Type B pancreatic cell (in vitro differentiated cells): ENCODE results near the gene TBC1D12. TPM values are rescaled to one million over a fixed set of nuclear protein-coding genes. Genes with fewer than 3 reads are reported as not detected.
"Not testable (repeated sequence)": the region's sequence is repeated elsewhere in the genome, so short reads cannot be mapped to it uniquely, and the experiment has no call there.

ENCODE experiments used
- DNase-seq: peaks from one replicate; pipeline ENCODE4 v3.0.0; 2021; ENCODE audit warnings: mixed read lengths; ENCODE audit not compliant: unreplicated experiment; ENCODE audit errors: extremely low spot score
- H3K27ac Mint-ChIP-seq: 2 replicates; pipeline ENCODE4 v1.8.0; 2021; ENCODE audit warnings: mild to moderate bottlenecking, mixed read lengths
- H3K27me3 Mint-ChIP-seq: 2 replicates; pipeline ENCODE4 v1.8.0; 2021; ENCODE audit warnings: mixed read lengths
- H3K36me3 Mint-ChIP-seq: 2 replicates; pipeline ENCODE4 v1.8.0; 2021; ENCODE audit warnings: mixed read lengths
- H3K4me1 Mint-ChIP-seq: one replicate; pipeline ENCODE4 v1.8.0; 2021; ENCODE audit warnings: mixed read lengths; ENCODE audit not compliant: unreplicated experiment
- H3K4me3 Mint-ChIP-seq: 2 replicates; pipeline ENCODE4 v1.8.0; 2021; ENCODE audit warnings: mild to moderate bottlenecking, mixed read lengths
- H3K9me3 Mint-ChIP-seq: 2 replicates; pipeline ENCODE4 v1.8.0; 2021; ENCODE audit warnings: mixed read lengths
- total RNA-seq: library from RNA; stranded (reverse); gene quantifications from 2 replicates; pipeline ENCODE4 v1.2.1, GENCODE V29; 2021; ENCODE audit warnings: low replicate concordance
- TF ChIP-seq, protein P1 (sequence below): fragments of 200-600 bp; sonication (generic); conservative IDR thresholded peaks from 2 replicates; pipeline ENCODE4 v1.5.0; 2021; ENCODE audit warnings: antibody characterized with exemption, mild to moderate bottlenecking

The TBC1D12 gene
- total RNA-seq, 1 donor from 2014 or later: 9.0 TPM

- no peak for DNase-seq
- H3K27me3 Mint-ChIP-seq: no peaks in the 10 kb centered on the region
- no peak overlapping the region for H3K4me3 Mint-ChIP-seq
- TF ChIP-seq, protein P1, sequence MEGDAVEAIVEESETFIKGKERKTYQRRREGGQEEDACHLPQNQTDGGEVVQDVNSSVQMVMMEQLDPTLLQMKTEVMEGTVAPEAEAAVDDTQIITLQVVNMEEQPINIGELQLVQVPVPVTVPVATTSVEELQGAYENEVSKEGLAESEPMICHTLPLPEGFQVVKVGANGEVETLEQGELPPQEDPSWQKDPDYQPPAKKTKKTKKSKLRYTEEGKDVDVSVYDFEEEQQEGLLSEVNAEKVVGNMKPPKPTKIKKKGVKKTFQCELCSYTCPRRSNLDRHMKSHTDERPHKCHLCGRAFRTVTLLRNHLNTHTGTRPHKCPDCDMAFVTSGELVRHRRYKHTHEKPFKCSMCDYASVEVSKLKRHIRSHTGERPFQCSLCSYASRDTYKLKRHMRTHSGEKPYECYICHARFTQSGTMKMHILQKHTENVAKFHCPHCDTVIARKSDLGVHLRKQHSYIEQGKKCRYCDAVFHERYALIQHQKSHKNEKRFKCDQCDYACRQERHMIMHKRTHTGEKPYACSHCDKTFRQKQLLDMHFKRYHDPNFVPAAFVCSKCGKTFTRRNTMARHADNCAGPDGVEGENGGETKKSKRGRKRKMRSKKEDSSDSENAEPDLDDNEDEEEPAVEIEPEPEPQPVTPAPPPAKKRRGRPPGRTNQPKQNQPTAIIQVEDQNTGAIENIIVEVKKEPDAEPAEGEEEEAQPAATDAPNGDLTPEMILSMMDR: no peak
- no peaks in the 10 kb centered on the region for H3K9me3 Mint-ChIP-seq
- H3K27ac Mint-ChIP-seq: no peak overlapping the region
- H3K36me3 Mint-ChIP-seq: peaks cover 7% of the 10 kb centered on the region
- H3K4me1 Mint-ChIP-seq: no peaks in the 10 kb centered on the region
These were observed 119.2 kb downstream of the TBC1D12 start for GRCh38 chr10:94521276-94522250.

DNA sequence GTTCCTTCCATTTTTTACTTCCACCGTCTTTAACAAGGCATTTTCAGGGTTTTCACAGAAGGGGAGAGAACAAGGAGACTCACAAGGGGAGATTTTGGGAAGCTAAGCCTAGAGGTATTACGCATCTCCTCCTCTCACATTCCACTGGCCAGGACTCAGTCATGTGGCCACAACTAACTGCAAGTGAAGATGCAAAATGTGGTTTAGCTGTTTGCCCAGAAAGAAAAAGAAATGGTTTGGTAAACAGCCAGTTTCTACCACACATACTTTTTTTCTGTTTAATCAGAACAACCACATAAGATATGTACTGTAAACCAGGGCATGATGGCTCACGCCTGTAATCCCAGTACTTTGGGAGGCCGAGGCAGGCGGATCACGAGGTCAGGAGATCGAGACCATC lies 121.8 kb downstream of the TBC1D12 start:
- no peak for DNase-seq
- peaks cover 13% of the 10 kb centered on the region for H3K36me3 Mint-ChIP-seq
- no peaks in the 10 kb centered on the region for H3K4me1 Mint-ChIP-seq
- TF ChIP-seq, protein P1: no peak
- no peaks in the 10 kb centered on the region for H3K27me3 Mint-ChIP-seq
- H3K4me3 Mint-ChIP-seq: no peak overlapping the region
- no peak overlapping the region for H3K27ac Mint-ChIP-seq
- no peaks in the 10 kb centered on the region for H3K9me3 Mint-ChIP-seq

GRCh38 chr10:94524711-94525110 lies 122.4 kb downstream of the TBC1D12 start:
- Mint-ChIP-seq H3K36me3 (peaks cover 13% of the 10 kb centered on the region), H3K4me1 (no peaks in the 10 kb centered on the region), H3K27ac (no peak overlapping the region), H3K9me3 (no peaks in the 10 kb centered on the region), H3K27me3 (no peaks in the 10 kb centered on the region), H3K4me3 (no peak overlapping the region)
- no peak for DNase-seq
- TF ChIP-seq, protein P1: no peak

DNA sequence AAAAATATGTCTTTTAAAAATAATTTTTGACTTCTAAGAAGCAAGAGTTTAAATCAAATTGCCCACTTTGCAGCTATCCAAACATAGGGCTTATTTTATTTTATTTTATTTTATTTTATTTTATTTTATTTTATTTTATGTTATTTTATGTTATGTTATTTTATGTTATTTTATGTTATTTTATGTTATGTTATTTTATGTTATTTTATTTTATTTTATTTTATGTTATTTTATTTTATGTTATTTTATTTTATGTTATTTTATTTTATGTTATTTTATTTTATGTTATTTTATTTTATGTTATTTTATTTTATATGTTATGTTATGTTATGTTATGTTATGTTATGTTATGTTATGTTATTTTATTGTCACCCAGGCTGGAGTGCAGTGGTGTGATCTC lies 129.2 kb downstream of the TBC1D12 start:
- H3K9me3 Mint-ChIP-seq, H3K27me3 Mint-ChIP-seq, DNase-seq, H3K4me1 Mint-ChIP-seq, H3K4me3 Mint-ChIP-seq, H3K27ac Mint-ChIP-seq: not testable (repeated sequence)
- peaks cover 14% of the 10 kb centered on the region for H3K36me3 Mint-ChIP-seq

DNA sequence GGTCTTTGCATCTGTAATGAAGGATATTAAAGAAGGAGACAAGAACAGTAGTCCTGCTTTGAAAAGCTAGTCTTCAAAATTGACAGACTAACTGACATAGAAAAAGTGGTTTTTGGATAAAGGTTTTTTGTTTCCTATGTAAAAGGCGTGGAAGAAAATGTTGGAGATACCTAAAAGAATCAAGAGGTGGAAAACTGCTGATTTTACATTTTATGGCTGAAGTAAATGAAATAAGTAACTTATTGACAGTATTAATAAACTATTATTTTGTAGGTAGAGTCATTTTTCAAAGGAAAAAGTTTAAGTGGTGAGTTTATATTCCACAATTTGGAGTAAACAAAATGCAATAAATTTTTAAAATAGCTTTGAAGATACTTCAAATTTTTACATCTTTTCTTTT lies 130.7 kb downstream of the TBC1D12 start:
- peaks cover 8% of the 10 kb centered on the region for H3K36me3 Mint-ChIP-seq

DNA sequence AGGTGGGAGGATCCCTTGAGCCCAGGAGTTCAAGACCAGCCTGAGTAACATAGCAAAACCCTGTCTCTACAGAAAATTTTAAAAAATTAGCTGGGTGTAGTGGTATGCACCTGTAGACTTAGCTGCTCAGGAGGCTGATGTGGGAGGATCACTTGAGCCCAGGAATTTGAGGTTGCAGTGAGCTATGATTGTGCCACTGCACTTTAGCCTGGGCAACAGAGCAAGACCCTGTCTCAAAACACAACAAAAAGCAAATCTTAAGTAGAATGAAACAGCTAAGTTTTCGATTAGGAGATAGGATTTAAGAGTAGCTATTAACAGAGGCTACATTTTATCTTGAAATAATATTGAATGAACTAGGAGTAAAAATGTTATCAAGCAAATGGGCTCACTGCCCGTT lies 139.9 kb downstream of the TBC1D12 start:
- peaks cover 12% of the 10 kb centered on the region for H3K4me1 Mint-ChIP-seq

More for the DNA sequence above, 130.7 kb downstream of the TBC1D12 start:
- no peaks in the 10 kb centered on the region for H3K27me3 Mint-ChIP-seq
- no peak overlapping the region for H3K27ac Mint-ChIP-seq
- TF ChIP-seq, protein P1: no peak
- no peak for DNase-seq
- no peaks in the 10 kb centered on the region for H3K4me1 Mint-ChIP-seq
- H3K4me3 Mint-ChIP-seq: no peak overlapping the region
- H3K9me3 Mint-ChIP-seq: no peaks in the 10 kb centered on the region

More for the DNA sequence above, 139.9 kb downstream of the TBC1D12 start:
- H3K9me3 Mint-ChIP-seq, H3K27ac Mint-ChIP-seq, H3K27me3 Mint-ChIP-seq, H3K4me3 Mint-ChIP-seq, H3K36me3 Mint-ChIP-seq, DNase-seq: not testable (repeated sequence)
